Right ventricle myocardium inferior (tissue), 1 donor: ENCODE data around the gene CDC14B. TPM values are rescaled to one million over a fixed set of nuclear protein-coding genes. Genes with fewer than 3 reads are reported as not detected.
A peak's percentile ranks its signal among the peaks of the same experiment; 100 is the strongest.

Experiments used
- ATAC-seq: fragments of 200-7000 bp; cut with Tn5 transposase; one replicate; pipeline ENCODE4 v1.9.1; 2020; ENCODE audit warnings: mild to moderate bottlenecking, moderate library complexity
- DNase-seq: peaks from one replicate; pipeline ENCODE4 v3.0.0; 2021; ENCODE audit errors: missing footprints
- intact Hi-C: fragments of 100-400 bp; cut with DNase I; formaldehyde crosslinking; loops from one replicate; pipeline ENCODE4 v1.11.0; 2022
- total RNA-seq: library from RNA; stranded (reverse); fragmentation: NEBNext Ultra II Directional; extraction: Animal tissue kit (Norgen Biotek cat#: 25700); gene quantifications from one replicate; pipeline ENCODE4 v1.2.1, GENCODE V29; 2021
- donor health status: DM: no; HTN: yes; CAD: no; lungs with severe emphysema.

Gene CDC14B
- total RNA-seq, 1 donor from 2014 or later, result 14.5 TPM

GRCh38 chr9:96482476-96482875 lies 137.2 kb downstream of the CDC14B start:
- intact Hi-C loops, result no loop called here
- no peak for ATAC-seq
- no peak for DNase-seq

GRCh38 chr9:96480736-96481135 lies 138.9 kb downstream of the CDC14B start:
- DNase-seq (no peak), ATAC-seq (no peak)
- intact Hi-C loops, result no loop called here

GRCh38 chr9:96478829-96479371 lies 140.7 kb downstream of the CDC14B start:
- DNase-seq (no peak), ATAC-seq (no peak)
- intact Hi-C loops, result no loop called here

GRCh38 chr9:96476591-96476990 lies 143.1 kb downstream of the CDC14B start:
- peak; percentile 94 for ATAC-seq
- intact Hi-C loops, result no loop called here
- DNase-seq, result no peak

GRCh38 chr9:96476013-96476412 lies 143.6 kb downstream of the CDC14B start:
- DNase-seq (no peak), ATAC-seq (no peak)

GRCh38 chr9:96467784-96468183 lies 151.9 kb downstream of the CDC14B start:
- intact Hi-C loops, result no loop called here
- no peak for DNase-seq
- ATAC-seq, result no peak

More at GRCh38 chr9:96476013-96476412, 143.6 kb downstream of the CDC14B start:
- intact Hi-C loops, result no loop called here

- ATAC-seq (no peak), DNase-seq (no peak)
- intact Hi-C loops, result no loop called here
Observed at GRCh38 chr9:96464426-96464825, 155.2 kb downstream of the CDC14B start.

GRCh38 chr9:96462541-96462940 lies 157.1 kb downstream of the CDC14B start:
- ATAC-seq (no peak), DNase-seq (no peak)
- intact Hi-C loops, result no loop called here

GRCh38 chr9:96461336-96461735 lies 158.3 kb downstream of the CDC14B start:
- intact Hi-C loops, result no loop called here
- DNase-seq, result no peak
- no peak for ATAC-seq

GRCh38 chr9:96460882-96461281 lies 158.8 kb downstream of the CDC14B start:
- DNase-seq (no peak), ATAC-seq (no peak)
- intact Hi-C loops, result no loop called here

GRCh38 chr9:96460470-96460869 lies 159.2 kb downstream of the CDC14B start:
- DNase-seq, result no peak
- no peak for ATAC-seq
- intact Hi-C loops, result no loop called here

GRCh38 chr9:96459268-96460007 lies 160.2 kb downstream of the CDC14B start:
- ATAC-seq, result no peak
- DNase-seq, result no peak
- intact Hi-C loops, result loop anchor here (10.0 kb wide), 1 partner anchor 95 kb away; no protein-coding TSS in a partner anchor

- ATAC-seq, result no peak
- intact Hi-C loops, result loop anchor here (10.0 kb wide), 1 partner anchor 97 kb away; no protein-coding TSS in a partner anchor
- no peak for DNase-seq
Observed at GRCh38 chr9:96458226-96458625, 161.4 kb downstream of the CDC14B start.

- ATAC-seq, result no peak
- intact Hi-C loops, result loop anchor here (10.0 kb wide), 1 partner anchor 98 kb away; no protein-coding TSS in a partner anchor
- DNase-seq, result no peak
Observed at GRCh38 chr9:96457266-96457665, 162.4 kb downstream of the CDC14B start.

- intact Hi-C loops, result loop anchor here (5.0 to 10.0 kb wide), 2 partner anchors 71 to 101 kb away; partner anchors contain the start of gene SLC35D2
- DNase-seq, result no peak
- no peak for ATAC-seq
Observed at GRCh38 chr9:96453625-96454024, 166.0 kb downstream of the CDC14B start.

- ATAC-seq, result no peak
- intact Hi-C loops, result loop anchor here (2.0 to 10.0 kb wide), 5 partner anchors 32 to 204 kb away; partner anchors contain the start of genes CDC14B, PRXL2C, SLC35D2 and ZNF367
- no peak for DNase-seq
Observed at GRCh38 chr9:96450613-96451528, 168.8 kb downstream of the CDC14B start.
